MCF 10A (cell line): ENCODE measurements around the gene KCNA4. TPM values are rescaled to one million over a fixed set of nuclear protein-coding genes. Genes with fewer than 3 reads are reported as not detected.

Source experiments
- BruUV-seq: library from RNA; stranded (reverse); fragments of 400-500 nt; replicated peaks from 2 replicates; lab custom pipeline; 2021; lab: Mats Ljungman, UMichigan
- CTCF ChIA-PET: fragments of 300-600 bp; sonication (Branson Sonifier 250); formaldehyde crosslinking; extraction: SDS; loops from one replicate; lab custom pipeline; 2021; ENCODE audit warnings: antibody characterized with exemption, inconsistent platforms; lab: Yijun Ruan, JAX
- POLR2A ChIA-PET: fragments of 300-600, 350-650 bp; sonication (Branson Sonifier 250); formaldehyde crosslinking; extraction: SDS; loops from one replicate; lab custom pipeline; 2020; ENCODE audit warnings: antibody characterized with exemption, inconsistent platforms; lab: Yijun Ruan, JAX
- DNase-seq: peaks from one replicate; pipeline ENCODE4 v3.0.0-alpha.2; 2018; ENCODE audit not compliant: unreplicated experiment
- H3K27ac Mint-ChIP-seq: one replicate; pipeline ENCODE4 v1.8.0; 2022; ENCODE audit warnings: mild to moderate bottlenecking, low read depth, mixed read lengths; ENCODE audit not compliant: unreplicated experiment
- H3K27me3 Mint-ChIP-seq: one replicate; pipeline ENCODE4 v1.8.0; 2022; ENCODE audit warnings: mixed read lengths; ENCODE audit not compliant: insufficient read depth, unreplicated experiment
- H3K36me3 Mint-ChIP-seq: one replicate; pipeline ENCODE4 v1.8.0; 2022; ENCODE audit warnings: mild to moderate bottlenecking, moderate library complexity, mixed read lengths; ENCODE audit not compliant: insufficient read depth, unreplicated experiment
- H3K4me1 Mint-ChIP-seq: one replicate; pipeline ENCODE4 v1.8.0; 2022; ENCODE audit warnings: mixed read lengths; ENCODE audit not compliant: insufficient read depth, unreplicated experiment
- H3K4me3 Mint-ChIP-seq: one replicate; pipeline ENCODE4 v1.8.0; 2022; ENCODE audit warnings: mild to moderate bottlenecking, moderate library complexity, mixed read lengths; ENCODE audit not compliant: unreplicated experiment
- H3K9me3 Mint-ChIP-seq: one replicate; pipeline ENCODE4 v1.8.0; 2022; ENCODE audit warnings: mixed read lengths; ENCODE audit not compliant: unreplicated experiment
- CTCF ChIP-seq: fragments of 200-600 bp; IDR thresholded peaks from one replicate; pipeline ENCODE4 v1.8.0; 2022; ENCODE audit warnings: antibody characterized with exemption, mild to moderate bottlenecking; ENCODE audit not compliant: unreplicated experiment
- intact Hi-C: fragments of 100-400 bp; cut with micrococcal nuclease; formaldehyde crosslinking; loops from 2 replicates; pipeline ENCODE4 v1.14.1; 2022
- total RNA-seq: library from RNA; stranded (reverse); gene quantifications from 2 replicates; pipeline ENCODE4 v1.2.3, GENCODE V29; 2022

KCNA4 gene
- total RNA-seq, 1 experiment from 2014 or later, result not detected

- Mint-ChIP-seq H3K4me3 (no peak overlapping the region), H3K4me1 (no peaks in the 10 kb centered on the region), H3K27ac (no peak overlapping the region), H3K36me3 (no peaks in the 10 kb centered on the region), H3K27me3 (no peaks in the 10 kb centered on the region), H3K9me3 (peaks cover 5% of the 10 kb centered on the region)
- POLR2A ChIA-PET, result no interaction called here
- no peak for DNase-seq
- no peak for TF ChIP-seq CTCF
- CTCF ChIA-PET, result no interaction called here
- BruUV-seq, result no TSS peak
- intact Hi-C loops, result loop anchor here (1.0 kb wide), 1 partner anchor 601 kb away; no protein-coding TSS in a partner anchor
These were observed 32.4 kb upstream of the KCNA4 start for GRCh38 chr11:30049214-30049613.

- Mint-ChIP-seq H3K4me1 (no peaks in the 10 kb centered on the region), H3K36me3 (no peaks in the 10 kb centered on the region), H3K4me3 (no peak overlapping the region), H3K27ac (no peak overlapping the region), H3K27me3 (no peaks in the 10 kb centered on the region), H3K9me3 (no peaks in the 10 kb centered on the region)
- ChIA-PET POLR2A (no interaction called here), CTCF (no interaction called here)
- no TSS peak for BruUV-seq
- DNase-seq, result no peak
- intact Hi-C loops, result no loop called here
- no peak for TF ChIP-seq CTCF
These were observed 29.7 kb upstream of the KCNA4 start for GRCh38 chr11:30046578-30046945.

GRCh38 chr11:30045921-30046577 is 29.2 kb upstream of the KCNA4 start:
- no peaks in the 10 kb centered on the region for H3K9me3 Mint-ChIP-seq
- no peak overlapping the region for H3K4me3 Mint-ChIP-seq
- no peak overlapping the region for H3K27ac Mint-ChIP-seq
- no TSS peak for BruUV-seq
- CTCF ChIA-PET, result no interaction called here
- POLR2A ChIA-PET, result no interaction called here
- intact Hi-C loops, result no loop called here
- TF ChIP-seq CTCF, result no peak
- no peak for DNase-seq
- H3K4me1 Mint-ChIP-seq, result no peaks in the 10 kb centered on the region
- H3K27me3 Mint-ChIP-seq, result no peaks in the 10 kb centered on the region
- no peaks in the 10 kb centered on the region for H3K36me3 Mint-ChIP-seq

GRCh38 chr11:30045144-30045543 is 28.3 kb upstream of the KCNA4 start:
- no peaks in the 10 kb centered on the region for H3K4me1 Mint-ChIP-seq
- CTCF ChIA-PET, result interaction anchor here (0.6 kb wide), 1 partner anchor 518 kb away, joined by 3 read pairs; no protein-coding TSS in a partner anchor
- TF ChIP-seq CTCF, result no peak
- POLR2A ChIA-PET, result no interaction called here
- H3K36me3 Mint-ChIP-seq, result no peaks in the 10 kb centered on the region
- intact Hi-C loops, result no loop called here
- no TSS peak for BruUV-seq
- DNase-seq, result no peak
- H3K9me3 Mint-ChIP-seq, result peaks cover under 1% of the 10 kb centered on the region
- H3K4me3 Mint-ChIP-seq, result no peak overlapping the region
- H3K27ac Mint-ChIP-seq, result no peak overlapping the region
- H3K27me3 Mint-ChIP-seq, result no peaks in the 10 kb centered on the region
